Occipital lobe (tissue), 2 donors: ENCODE data around the gene CCDC154. TPM values are rescaled to one million over a fixed set of nuclear protein-coding genes. Genes with fewer than 3 reads are reported as not detected.
"Not testable (repeated sequence)": the region's sequence is repeated elsewhere in the genome, so short reads cannot be mapped to it uniquely, and the experiment has no call there.

ENCODE experiments used
- DNase-seq: peaks from one replicate; lab custom pipeline; 2025; lab: John Stamatoyannopoulos, UW
- total RNA-seq: library from RNA; depleted of rRNA; stranded (reverse); fragments of >200 nt; gene quantifications from one replicate; pipeline ENCODE4 v1.2.3, GENCODE V29; 2014

CCDC154 gene
- total RNA-seq, 1 donor from 2014 or later: 0.16 TPM

DNA sequence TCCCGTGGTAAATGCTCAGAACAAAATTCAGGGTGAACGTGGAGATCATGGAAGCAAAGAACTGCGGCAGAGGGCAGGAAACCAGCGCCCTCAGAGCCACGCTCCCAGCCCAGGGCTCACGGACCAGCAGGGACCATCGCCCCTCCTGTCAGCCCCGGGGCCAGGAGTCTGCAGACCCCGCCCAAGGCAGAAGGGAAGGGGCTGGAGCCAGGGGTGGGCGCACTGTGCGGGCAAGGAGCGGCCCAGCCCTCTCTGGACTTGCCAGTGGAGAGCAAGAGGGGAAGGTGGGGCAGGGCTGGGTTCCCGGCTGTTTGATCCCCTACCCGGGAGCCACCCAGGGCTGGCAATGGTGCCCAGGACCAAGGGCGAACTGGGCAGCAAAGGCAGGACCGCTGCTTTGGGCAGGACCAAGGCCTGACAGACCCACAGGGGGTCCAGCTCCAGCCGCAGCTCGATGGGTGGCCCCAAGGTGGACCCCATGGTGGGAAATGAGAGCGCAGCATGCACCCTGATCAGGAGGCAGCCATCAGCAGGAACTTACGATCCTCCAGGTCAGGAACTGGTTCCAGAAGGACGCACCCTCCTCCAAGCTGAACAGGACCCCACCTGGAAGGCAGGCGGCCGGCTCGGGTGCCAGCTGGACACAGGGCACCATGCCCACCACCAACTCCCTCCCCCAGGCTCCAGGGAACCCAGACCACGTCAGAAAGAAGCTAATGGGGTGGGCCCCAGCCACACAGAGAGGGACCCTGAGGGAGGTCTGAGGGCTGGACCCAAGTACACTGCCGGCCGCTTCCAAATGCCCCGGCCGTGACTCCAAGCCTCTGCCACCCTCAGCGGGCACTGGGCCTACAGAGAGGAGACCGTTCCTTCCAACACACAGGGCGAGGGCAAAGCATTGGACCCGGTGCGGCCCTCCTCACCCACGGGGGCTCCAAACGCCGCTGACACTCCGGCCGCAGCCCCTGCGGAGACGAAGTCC lies 11.1 kb upstream of the CCDC154 start:
- DNase-seq: no peak

DNA sequence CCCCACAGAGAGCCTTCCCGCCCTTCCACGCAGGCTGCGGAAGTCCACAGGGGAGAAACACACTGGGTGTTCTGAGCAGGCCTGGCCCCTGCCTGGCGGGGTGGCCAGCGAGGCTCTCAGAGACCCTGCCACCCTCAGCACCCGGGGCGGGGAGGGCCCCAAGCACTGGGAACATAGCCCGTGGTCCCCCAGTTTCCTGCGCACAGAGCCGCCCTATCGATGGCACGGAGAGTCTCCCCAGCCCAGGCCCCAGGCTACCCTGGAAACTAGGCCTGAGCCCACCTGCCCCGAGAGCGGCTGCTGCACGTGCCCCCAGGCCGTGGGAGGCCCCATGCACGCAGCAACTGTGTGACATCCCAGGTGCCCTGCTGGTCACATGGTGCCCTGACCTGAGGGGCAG lies 10.2 kb upstream of the CCDC154 start:
- no peak for DNase-seq

- DNase-seq: no peak
Measured at GRCh38 chr16:1453316-1453715, 9.0 kb upstream of the CCDC154 start.

- DNase-seq: no peak
Measured at GRCh38 chr16:1452530-1452929, 8.2 kb upstream of the CCDC154 start.

DNA sequence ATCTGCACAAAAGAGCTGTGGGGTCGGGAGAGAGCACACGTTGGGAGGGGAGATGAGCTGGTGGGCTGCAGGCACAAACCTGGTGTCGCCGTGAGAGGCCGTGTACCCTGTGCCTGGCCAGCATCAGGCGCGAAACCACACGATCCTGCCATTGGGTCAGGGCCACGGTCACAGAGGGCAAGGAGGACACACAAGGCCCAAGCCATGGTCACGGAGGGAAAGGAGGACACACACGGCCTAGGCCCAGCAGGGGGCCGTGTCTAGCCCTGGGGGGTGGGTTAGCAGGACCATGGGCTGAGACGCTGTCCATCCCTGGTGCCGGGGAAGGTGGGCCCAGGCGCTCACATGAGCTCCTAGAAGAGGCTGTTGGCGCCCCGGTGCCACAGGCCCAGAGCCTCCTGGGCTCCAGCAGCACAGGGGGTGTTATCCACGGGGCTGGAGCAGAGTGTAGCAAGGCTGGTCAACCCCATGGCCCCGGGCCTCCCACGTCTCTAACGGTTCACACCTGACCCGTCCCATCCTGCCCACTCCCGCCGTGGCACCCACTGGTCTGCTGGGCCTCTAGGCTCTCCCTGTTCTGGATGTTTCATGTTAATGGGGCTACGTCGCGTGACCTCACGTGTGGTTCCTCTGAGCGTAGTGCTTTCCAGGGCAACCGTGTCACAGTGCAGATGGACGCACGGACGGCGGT lies 7.5 kb upstream of the CCDC154 start:
- no peak for DNase-seq

- DNase-seq: no peak
Measured at GRCh38 chr16:1450841-1451240, 6.5 kb upstream of the CCDC154 start.

DNA sequence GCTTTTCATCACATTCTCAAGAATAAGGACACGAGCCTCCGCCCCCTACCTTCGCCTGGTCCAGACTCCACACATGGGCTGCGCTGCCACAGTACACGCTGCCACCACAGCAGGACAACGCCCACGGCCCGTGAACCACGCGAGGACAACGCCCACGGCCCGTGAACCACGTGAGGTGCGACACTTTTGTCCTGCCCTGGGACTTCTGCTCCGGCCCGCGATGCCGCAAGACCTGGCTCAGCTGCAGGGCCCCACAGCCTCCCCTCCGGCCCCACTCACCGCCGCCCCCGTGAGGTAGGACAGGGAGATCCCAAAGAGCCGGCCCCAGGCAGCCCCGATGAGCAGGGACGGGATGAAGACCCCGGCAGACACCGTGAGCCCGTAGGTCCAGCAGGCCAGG lies 5.9 kb upstream of the CCDC154 start:
- DNase-seq: no peak

DNA sequence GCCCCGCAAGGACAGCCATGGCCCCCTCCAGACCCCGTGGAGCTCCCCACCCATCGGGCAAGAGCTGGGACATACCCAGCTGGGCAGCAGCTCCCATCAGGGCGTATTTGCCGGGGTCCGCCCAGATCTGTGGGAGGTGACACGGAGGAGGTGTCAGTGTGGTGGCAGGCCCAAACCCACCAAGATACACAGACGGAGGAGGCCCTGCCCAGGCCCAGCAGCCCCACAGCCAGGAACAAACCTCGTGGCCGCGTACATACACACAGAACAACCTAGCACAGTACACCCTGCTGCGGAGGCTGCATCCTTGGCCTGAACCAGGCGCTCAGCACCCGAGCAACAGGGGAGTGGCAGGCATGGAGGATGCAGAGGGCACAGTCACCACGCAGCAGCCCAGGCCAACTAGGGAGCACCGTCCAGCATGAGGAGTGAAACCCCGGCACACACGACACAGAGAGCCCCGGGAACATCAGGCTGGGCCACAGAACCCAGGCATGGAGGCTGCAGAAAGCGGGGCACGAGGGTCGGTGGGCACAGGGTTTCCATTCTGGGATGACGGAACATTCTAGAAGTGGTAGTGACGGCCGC lies 4.9 kb upstream of the CCDC154 start:
- no peak for DNase-seq

GRCh38 chr16:1448536-1449116 lies 4.3 kb upstream of the CCDC154 start:
- DNase-seq: no peak

DNA sequence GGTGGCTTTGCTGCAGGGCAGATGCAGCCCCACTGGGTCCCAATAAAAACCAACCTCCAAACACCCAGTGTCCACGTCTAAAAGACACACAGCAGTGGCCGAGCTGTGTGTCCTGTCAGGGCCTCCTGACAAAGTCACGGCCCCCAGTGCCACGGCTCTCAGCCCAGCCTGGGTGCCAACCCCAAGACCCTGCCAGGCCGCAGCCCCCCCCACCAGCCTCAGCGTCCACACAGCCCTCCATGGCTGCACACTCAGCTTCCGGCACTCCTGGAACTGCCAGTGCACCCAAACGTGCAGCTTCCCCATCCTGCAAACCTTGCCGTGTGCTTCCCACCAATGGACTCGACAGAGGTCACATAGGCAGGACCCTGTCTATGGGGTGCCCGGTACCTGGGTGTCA lies 3.6 kb upstream of the CCDC154 start:
- DNase-seq: no peak

DNA sequence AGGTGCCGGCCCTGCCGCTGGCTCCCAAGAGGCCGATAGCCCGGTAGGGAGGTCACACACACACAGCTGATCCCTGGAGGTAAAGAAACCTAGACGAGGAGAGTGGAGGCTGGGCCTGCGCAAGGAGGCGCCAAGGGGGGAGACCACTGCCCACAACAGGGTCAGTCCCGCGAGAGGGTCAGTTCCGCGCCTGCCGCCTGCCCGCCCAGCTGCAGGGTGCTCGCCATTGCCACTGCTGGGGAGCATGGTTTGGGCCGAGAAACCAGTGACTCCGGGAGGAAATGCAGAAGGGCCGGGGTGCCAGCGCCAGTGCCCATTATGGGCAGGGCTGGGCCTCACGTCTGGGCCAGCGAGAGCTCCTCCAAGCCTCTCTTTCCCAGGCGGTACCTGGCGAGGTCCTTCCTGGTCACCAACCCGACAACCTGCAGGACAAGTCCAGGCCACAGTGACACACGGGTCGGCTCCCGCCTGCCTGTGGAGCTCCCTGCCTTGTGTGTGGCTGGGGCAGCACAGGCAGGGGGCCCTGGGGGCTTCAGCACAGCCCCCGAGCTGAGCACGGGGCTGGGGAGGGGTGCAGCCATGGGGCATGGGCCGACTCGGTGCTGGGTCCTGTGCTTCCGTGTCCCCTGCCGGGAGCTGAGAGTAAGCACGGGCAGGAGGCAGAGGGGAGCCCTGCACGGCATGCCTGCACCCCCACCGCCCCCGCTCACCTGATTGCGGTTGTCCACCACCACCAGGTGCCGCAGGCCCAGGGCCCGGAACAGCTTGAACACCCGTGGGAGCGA lies 2.1 kb upstream of the CCDC154 start:
- no peak for DNase-seq

DNA sequence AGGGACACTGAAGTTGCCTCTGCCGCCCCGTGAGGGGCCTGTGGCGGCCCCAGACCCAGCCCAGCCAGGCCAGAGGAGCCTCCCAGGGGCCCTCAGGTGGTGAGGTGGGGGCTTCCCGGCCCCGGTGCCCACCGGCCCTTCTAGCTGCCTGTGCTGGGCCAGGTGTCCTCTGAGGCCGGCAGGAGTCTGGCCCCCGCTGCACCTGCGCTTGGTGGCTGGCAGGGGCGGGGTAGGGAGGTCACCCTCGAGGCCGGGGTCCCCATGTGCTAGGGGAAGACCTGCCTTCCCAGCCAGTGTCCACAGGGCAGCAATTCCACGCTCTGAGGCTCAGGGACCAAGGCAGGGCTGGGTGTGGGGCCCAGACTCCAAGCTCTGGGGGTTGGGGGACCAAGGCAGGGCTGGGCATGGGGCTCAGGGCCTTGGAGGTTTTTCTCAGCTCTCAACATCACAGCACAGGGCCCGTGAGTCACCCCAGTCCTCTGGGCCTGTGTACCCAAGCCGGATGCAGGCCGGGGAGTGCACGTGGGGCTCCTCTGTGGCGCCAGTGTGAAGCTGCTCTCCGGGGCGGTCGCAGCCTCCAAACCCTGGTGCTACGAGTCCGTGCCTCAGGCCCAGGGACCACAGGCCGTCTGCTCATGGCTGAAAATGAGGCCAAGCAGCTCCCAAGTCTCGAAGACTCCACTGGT lies 1.3 kb upstream of the CCDC154 start:
- no peak for DNase-seq

- DNase-seq: no peak
Measured at GRCh38 chr16:1444730-1445517, 568 bp upstream of the CCDC154 start.

DNA sequence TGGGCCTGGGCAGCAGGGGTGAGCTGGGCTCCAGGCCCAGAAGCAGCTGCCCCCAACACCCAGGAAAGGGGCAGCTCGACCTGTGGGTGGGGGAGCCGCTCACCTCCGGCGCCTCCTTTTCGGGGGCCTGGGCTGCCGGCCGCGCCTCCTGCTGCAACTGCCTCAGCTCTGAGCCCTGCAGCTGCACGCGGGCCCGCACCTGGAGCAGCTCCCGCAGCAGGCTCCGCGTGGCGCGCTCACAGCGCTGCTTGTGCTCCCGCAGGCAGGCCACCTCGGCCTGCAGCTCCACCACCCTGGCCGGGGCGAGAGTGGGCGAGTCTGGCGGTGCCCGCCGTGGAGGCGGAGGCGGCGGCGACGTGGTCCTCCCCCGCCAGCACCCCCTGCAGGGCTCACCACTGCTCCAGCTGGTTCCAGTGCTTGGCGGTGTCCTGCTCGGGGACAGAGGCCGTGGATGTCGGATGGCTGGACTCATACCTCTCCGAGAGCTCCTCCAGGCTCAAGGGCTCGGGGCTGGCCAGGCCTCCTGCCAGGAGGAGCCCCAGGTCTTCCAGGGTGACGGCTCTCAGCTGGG lies 868 bp downstream of the CCDC154 start:
- no peak for DNase-seq

GRCh38 chr16:1442697-1443096 lies 1.7 kb downstream of the CCDC154 start:
- no peak for DNase-seq

GRCh38 chr16:1441391-1441829 lies 2.9 kb downstream of the CCDC154 start:
- no peak for DNase-seq

DNA sequence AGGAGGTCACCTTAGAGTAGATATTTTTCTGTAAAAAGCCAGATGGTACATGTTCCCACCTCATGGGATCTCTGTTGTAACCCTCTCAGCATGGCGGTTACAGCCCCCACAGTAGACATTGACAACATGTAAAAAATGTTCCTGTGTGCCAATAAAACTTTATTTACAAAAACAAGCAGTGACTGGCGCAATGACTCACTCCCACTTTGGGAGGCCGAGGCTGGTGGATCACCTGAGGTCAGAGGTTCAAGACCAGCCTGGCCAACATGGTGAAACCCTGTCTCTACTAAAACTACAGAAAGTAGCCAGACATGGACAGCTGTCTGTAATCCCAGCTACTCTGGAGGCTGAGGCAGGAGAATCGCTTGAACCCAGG lies 4.7 kb downstream of the CCDC154 start:
- not testable (repeated sequence) for DNase-seq

DNA sequence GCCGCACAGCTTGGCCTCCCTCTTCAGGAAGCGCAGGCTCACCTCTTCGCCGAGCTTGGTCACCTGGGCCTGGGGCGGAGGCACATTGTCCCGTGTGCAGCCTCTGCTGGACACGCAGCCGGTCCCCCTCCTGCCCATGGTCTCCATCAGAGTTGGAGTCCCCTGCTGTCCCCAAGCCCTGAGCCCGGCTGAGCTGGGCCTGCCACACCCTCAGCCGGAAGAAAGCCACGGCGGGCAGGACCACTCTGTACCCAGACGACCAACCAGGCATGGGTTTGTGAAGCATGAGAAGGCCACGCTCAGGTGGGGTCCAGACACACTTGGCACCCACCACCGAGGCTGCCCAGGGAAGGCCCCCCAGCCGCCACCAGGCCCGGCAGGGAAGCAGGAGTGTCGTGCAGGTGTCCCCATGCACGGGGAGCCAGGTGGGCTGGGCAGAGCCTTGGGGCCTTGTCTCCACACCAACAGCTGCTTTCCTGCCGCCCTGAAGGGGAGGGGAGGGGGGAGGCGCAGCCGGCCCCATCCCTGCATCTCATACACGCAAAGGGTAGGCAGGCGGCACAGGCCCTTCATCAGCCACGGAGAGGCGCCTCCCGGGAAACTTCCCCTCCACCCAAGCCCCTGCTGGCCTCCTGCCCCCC lies 5.2 kb downstream of the CCDC154 start:
- DNase-seq: no peak
